Omental fat pad (tissue), 4 donors: ENCODE results near the gene CD81. TPM values are rescaled to one million over a fixed set of nuclear protein-coding genes. Genes with fewer than 3 reads are reported as not detected.
A peak's percentile ranks its signal among the peaks of the same experiment; 100 is the strongest.
"Not testable (repeated sequence)": the region's sequence is repeated elsewhere in the genome, so short reads cannot be mapped to it uniquely, and the experiment has no call there.

ENCODE experiments used
- ATAC-seq: fragments of 150-250 bp; one replicate; pipeline ENCODE4 v1.9.1; 2016; ENCODE audit warnings: mild to moderate bottlenecking, moderate library complexity; ENCODE audit not compliant: low FRiP score
- DNase-seq: peaks from one replicate; pipeline ENCODE4 v3.0.0-alpha.2; 2019; ENCODE audit warnings: low spot score
- total RNA-seq, 4 donors: library from RNA; depleted of rRNA; stranded (reverse); fragments of >200 nt; gene quantifications; one replicate each; pipeline ENCODE4 v1.1.0, GENCODE V29; 2016
- TF ChIP-seq, protein P1 (sequence below), 3 donors: fragments of 450-650 bp; IDR thresholded peaks; one replicate each; pipeline ENCODE4 v1.5.1; 2016 to 2017; ENCODE audit warnings: antibody characterized with exemption in 3 of 3, mild to moderate bottlenecking in 3 of 3, moderate library complexity in 2 of 3

The CD81 gene, protein sequence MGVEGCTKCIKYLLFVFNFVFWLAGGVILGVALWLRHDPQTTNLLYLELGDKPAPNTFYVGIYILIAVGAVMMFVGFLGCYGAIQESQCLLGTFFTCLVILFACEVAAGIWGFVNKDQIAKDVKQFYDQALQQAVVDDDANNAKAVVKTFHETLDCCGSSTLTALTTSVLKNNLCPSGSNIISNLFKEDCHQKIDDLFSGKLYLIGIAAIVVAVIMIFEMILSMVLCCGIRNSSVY
- total RNA-seq, result 100 to 1,000 TPM; 540 to 765 (median 577) TPM

DNA sequence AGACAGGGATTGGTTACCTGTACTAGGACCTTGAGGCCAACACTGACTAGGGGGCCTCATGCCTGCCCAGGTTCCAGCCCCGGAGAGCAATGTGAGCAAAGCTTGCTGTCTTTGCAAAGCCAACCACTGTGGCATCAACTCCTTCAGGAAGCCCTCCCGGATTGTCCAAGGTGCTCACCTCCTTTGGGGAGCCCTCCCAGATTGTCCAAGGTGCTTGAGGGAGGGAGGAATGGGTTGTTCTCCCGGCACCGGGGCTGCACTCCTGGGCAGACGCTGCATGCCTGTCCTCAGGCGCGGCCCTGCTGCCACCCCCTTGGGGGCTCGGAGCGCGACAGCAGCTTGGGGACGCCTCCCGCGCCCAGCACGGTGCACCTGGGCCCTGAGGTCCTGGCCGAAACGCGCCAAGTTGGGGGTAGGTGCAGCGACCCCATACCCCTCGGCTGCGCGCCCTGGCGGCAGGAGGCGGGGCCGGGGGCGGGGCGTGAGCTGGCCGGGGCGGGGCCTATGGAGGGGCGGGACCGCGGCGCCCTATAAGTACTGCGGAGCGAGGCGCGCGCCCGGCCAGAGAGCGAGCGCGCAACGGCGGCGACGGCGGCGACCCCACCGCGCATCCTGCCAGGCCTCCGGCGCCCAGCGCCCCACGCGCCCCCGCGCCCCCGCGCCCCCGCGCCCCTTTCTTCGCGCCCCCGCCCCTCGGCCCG lies at the start of gene CD81:
TSS of gene CD81 (plus strand) at position 560 of the 701 bp plus-strand sequence. CDS start 240 bp downstream, outside the sequence.
- TF ChIP-seq, protein P1, sequence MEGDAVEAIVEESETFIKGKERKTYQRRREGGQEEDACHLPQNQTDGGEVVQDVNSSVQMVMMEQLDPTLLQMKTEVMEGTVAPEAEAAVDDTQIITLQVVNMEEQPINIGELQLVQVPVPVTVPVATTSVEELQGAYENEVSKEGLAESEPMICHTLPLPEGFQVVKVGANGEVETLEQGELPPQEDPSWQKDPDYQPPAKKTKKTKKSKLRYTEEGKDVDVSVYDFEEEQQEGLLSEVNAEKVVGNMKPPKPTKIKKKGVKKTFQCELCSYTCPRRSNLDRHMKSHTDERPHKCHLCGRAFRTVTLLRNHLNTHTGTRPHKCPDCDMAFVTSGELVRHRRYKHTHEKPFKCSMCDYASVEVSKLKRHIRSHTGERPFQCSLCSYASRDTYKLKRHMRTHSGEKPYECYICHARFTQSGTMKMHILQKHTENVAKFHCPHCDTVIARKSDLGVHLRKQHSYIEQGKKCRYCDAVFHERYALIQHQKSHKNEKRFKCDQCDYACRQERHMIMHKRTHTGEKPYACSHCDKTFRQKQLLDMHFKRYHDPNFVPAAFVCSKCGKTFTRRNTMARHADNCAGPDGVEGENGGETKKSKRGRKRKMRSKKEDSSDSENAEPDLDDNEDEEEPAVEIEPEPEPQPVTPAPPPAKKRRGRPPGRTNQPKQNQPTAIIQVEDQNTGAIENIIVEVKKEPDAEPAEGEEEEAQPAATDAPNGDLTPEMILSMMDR (IDR thresholded peaks at IDR 0.05), result no peak
- ATAC-seq (peak; percentile 48), DNase-seq (no peak)

DNA sequence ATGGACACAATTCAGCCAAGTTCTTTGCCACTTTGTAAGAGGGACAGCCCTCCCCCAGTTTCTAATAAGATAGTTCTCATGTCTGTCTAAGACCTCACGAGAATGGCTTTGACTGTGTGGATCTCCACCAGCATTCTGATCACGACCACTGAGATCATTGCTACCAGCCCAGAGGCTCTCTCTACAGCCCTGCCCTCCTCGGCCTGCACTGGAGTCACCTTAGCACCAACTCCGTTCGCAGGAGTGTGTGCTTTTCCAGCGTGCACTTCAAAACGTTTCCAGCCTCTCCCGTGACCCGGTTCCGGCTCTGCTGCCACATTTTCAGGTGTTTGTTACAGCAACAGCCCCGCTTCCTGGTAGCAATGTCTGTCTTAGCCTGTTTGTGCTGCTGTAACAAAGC lies 49.1 kb upstream of the CD81 start:
- no peak for ATAC-seq
- TF ChIP-seq, protein P1 (IDR thresholded peaks at IDR 0.05), result no peak
- DNase-seq, result no peak

DNA sequence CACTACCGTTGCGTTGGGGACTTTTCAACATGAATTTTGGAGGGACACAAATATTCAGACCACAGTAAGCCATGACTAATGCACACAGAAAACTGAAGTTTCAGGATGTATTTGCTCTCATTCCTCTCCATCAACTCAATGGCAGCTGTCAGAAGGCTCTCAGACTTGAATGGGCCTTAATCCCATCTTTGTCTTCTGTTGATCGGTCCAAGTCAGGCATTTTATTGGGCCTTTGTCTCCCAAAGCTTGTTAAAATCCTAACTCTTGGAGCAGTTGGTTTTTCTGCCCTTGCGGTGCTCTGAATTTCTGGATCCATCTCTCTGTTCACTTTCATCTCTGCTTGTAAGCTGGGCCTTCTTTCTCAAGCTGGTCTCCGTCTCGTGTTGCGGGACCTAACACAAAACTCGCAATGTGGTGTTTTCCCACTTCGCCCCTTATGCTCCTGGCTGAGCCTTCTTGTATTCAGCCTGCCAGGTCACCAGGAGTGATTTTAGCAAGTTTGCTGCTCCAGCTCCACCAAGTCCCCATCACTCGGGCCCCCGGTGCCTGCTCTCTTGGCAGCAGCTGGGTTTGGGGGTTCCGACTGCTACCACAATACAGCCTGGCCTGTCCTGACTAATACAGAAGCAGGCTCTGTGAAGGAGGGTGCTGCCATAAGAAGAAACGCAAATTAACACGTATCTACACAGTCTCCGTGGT lies 48.3 kb upstream of the CD81 start:
- TF ChIP-seq, protein P1 (IDR thresholded peaks at IDR 0.05), result no peak
- ATAC-seq (no peak), DNase-seq (no peak)

DNA sequence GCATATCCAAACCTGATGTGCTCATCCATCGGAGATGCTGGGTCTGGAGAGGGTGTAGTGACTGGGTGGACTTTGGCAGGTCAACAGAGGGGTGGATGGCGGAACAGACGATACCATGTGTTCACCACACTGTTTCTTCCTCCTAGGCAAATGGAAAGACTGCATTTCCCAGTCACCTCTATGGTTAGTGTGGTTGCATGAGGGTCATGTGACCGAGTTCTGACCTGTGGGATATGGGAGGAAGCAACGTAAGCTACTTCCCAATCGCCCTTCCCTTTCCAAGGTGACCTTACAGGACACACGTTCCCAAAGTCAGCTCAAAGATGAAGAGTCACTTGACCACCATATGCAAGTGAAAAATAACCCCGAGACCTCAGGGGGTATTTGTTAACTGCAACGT lies 47.6 kb upstream of the CD81 start:
- DNase-seq, result no peak
- ATAC-seq, result no peak
- TF ChIP-seq, protein P1 (IDR thresholded peaks at IDR 0.05), result no peak

DNA sequence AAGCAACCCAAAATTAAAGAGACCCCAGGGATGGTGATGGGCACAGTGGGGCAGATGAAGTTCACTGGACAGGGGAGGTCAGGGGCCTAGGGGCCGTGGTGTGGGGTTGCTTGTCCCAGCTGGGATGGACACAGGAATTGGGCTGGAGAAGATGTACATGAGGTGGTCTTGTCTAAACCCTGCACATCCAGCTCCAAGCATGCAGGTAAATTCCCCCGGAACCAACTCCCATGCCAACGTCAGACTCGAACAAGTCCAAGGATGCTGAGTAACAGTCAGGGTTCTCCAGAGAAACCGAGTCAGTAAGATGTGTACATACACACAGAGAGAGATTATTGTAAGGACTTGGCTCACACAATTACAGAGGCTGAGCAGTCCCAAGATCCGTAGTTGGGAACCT lies 46.4 kb upstream of the CD81 start:
- TF ChIP-seq, protein P1 (IDR thresholded peaks at IDR 0.05), result no peak
- DNase-seq, result no peak
- no peak for ATAC-seq

DNA sequence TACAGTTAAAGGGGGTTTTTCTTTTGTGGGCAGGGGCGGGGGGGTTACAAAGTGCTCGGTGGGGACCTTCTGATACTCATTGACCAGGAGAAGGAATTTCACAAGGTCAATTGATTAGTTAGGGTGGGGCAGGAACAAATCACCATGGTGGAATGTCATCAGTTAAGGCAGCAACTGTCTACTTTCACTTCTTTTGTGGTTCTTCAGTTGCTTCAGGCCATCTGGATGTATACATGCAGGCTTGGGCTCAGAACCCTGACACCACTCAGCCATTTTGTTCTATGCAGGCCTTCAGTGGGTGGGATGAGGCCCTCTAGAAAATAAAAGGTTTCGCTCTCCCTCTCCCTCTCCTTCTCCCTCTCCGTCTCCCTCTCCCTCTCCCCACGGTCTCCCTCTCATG lies 45.7 kb upstream of the CD81 start:
- TF ChIP-seq, protein P1 (IDR thresholded peaks at IDR 0.05), result no peak
- ATAC-seq, result no peak

DNA sequence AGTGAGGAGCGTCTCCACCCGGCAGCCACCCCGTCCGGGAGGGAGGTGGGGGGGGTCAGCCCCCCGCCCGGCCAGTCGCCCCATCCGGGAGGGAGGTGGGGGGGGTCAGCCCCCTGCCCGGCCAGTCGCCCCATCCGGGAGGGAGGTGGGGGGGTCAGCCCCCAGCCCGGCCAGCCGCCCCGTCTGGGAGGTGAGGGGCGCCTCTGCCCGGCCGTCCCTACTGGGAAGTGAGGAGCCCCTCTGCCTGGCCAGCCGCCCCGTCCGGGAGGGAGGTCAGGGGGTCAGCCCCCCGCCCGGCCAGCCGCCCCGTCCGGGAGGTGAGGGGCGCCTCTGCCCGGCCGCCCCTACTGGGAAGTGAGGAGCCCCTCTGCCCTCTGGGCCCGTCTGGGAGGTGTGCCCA lies 44.5 kb upstream of the CD81 start:
- DNase-seq, ATAC-seq: not testable (repeated sequence)

More for the DNA sequence above, 45.7 kb upstream of the CD81 start:
- DNase-seq, result no peak

DNA sequence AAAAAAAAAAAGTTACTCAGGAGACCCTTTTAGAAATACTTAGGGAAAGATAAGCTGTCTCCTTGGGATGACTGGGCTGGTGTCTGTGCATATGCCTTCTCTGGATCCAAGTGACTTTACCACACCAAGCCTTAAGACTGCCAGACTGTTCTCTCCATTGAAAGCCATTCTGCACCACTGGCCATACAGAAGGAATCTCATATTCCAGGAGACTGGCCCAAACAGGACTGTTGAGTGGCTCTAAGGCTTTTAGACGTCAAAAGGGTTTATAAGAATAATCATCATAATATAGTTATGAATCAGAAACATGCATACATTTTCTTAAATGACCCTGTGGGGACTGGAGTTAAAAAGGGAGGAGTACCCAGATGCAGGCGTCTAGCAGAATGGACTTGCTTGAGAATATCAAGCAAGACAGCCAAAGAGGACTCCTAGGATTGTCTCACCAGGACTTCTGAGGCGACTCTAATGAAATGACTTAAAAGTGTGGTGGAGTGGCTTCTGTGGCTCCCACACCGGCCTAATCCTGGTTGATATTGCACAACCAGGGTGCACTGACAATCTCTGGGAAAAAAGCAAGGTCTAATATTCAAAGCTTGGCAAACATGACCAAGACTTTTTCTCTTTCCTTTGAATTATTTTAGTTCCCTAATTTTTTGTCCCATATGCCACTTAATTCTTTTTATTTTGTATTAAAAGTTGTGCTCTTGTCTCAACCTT lies 43.5 kb upstream of the CD81 start:
- not testable (repeated sequence) for DNase-seq, ATAC-seq

DNA sequence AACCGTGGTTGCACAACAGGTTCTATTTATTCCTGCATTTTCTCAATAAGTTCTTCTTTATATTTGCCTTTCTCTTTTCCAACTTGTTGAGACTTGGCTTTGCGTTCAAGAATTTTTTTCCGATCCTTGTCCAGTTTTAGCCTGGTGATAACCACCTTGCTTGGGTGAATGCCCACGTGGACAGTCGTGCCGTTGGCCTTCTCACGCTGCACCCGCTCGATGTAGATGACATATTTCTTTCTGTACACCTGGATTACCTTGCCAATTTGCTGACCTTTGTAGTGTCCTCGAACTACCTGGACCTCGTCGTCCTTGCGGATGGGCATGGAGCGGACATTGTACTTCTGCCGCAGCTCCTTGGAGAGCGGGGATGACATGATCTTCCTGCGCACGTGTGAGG lies 41.8 kb upstream of the CD81 start:
- DNase-seq, ATAC-seq: not testable (repeated sequence)

DNA sequence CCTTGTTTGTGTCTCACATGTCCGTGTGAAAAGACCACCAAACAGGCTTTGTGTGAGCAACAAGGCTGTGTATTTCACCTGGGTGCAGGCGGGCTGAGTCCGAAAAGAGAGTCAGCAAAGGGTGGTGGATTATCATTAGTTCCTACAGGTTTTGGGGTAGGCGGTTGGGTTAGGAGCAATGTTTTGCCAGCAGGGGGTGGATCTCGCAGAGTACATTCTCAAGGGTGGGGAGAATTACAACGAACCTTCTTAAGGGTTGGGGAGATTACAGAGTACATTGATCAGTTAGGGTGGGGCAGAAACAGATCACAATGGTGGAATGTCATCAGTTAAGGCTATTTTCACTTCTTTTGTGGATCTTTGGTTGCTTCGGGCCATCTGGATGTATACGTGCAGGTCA lies 38.4 kb upstream of the CD81 start:
- DNase-seq, ATAC-seq: not testable (repeated sequence)
